Activated CD4-positive, alpha-beta T cell treated with anti-CD3 and anti-CD28 coated beads, Interleukin-2, amount 50 U/mL, for 1 hour (primary cell): ENCODE measurements around the gene UGT1A1.

Source experiments
- DNase-seq: peaks from one replicate; pipeline ENCODE4 v3.0.0-alpha.2; 2020

The UGT1A1 gene

DNA sequence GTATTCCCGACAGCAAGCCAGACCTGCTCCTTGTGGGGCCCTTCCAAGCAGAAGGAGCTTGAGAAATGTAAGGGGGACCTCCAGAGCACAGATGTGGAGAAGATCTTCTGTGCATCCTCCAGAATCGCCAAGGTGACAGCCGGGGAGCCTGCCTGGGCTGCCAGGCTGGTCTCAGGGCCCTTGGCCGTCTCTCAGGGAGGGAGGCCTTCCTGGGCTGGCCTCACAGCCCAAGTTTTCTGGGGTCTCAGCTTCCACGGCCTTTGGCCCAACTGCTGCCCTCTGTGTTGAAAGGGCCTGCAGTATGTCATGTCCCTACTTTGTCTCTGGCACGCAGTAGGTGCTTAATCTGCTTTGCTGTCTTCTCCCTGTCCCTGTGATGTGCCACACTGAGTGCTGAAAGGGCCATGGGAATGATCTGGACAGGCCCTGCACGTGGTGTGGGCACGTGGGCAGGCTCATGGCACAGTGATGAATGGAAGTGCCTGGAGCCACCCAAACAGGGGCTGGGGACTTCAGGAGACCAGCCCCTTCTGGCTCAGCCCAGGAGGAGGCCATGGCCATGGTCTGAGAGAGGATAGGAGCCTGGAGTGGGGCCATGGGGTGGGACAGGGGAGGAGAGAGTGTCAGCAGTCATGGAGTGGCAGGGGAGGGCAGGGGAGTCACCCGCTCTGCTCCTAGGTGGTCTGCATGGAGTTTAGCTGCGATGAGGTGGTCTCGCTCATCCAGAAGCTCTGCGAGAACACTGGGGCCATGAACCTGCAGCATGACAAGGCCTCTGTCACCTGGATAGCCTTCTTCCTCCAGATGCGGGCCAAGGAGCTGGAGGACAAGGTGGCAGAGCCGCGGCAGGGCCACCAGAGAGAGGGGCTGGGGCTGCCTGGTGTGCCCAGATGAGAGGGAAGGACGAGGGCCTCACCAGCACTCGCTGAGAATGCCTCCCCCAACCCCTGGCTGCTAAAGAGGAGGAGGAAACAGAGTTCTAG lies 58.9 kb downstream of the UGT1A1 start:
- DNase-seq: no peak

DNA sequence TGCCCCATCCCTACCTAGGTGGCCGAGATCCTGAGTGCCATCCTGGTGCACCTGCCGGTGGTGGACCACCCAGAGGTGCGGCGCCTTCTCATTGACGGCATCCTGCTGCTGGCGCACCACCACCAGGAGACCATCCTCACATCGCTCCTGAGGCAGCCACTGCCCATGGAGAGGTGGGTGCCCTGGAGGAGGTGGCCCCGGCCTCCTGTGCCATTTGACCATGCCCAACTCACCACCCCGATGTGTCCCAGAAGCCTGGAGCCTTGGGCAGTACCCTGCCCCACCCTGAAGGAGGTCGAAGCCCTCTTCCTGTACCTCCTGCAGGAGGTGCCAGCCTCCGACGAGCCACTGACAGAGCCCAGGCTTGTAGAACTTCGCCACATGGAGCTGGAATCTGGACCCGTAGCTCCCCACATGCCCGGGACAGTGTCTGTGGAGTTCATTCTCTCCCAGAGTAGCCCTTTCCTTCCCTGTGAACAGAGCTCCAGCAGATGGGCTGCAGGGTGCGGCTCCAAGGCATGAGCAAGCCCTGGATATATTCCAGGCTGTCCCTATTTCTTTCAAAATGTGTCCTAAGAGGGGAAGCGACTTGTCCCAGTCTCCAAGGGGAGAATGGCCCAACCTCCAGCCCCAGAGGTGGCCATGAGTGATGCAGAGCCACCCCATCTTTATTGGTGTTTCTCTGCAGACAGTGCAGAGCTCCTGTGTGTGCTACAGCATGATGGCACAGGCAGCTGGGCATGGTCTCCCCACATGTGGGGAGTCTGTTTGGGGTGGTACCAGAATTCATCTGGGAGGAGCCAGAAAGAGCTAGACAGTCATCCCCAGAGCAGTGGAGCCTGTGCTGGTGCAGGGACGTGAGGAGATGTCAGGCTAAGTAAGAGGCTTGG lies 60.1 kb downstream of the UGT1A1 start:
- DNase-seq: no peak

DNA sequence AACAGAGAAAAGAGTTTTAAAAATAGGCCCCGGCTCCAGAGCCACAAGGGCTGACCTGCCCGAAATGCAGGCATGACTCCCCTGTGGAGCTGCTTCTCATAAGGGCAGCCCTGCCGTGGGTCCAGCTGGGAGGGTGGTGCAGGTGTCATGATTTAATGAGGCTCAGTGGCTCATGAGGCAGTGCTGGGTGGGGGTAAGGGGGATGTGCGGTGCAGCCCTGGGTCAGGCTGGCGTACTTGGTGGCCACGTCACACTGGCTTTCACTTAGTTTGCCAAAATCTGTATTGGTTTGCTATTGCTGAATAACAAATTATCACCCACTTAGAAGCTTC lies 60.7 kb downstream of the UGT1A1 start:
- no peak for DNase-seq

DNA sequence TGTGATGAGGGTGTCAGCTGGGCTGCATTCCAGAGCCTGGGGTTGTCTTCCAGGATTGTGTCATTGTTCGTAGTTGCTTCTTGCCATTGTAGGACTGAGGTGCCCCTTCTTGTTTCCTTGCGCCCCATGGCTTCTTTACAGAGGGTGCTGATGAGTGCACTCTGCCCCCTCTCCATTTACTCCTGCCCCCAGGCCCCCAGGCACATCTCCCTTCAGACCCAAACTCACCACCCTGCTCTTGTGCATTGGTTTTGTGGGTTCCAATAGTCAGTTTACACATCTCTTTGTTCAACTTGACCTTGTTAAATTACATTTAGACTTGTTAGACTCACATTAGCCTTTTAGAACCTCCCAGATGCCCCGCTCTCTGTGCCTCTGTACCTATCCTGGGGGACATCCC lies 61.1 kb downstream of the UGT1A1 start:
- no peak for DNase-seq

DNA sequence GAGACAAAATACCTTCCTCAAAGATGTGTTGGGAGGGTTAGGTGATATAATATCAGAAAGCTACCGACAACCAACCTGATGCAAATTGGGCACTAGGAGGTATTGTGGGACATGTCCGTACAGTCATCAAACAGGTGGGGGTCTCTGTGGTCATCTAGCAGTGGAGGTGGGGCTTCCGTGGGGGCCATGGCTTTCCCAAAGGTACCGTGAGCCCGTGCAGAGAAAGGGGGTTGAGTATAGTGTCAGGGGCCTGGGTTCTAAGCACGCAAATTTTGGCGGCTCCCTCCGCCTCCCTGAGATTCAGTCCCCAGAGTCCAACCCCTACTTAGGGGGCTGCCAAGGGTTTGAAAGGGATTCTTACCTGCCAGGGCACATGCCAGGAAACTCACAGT lies 61.6 kb downstream of the UGT1A1 start:
- no peak for DNase-seq

DNA sequence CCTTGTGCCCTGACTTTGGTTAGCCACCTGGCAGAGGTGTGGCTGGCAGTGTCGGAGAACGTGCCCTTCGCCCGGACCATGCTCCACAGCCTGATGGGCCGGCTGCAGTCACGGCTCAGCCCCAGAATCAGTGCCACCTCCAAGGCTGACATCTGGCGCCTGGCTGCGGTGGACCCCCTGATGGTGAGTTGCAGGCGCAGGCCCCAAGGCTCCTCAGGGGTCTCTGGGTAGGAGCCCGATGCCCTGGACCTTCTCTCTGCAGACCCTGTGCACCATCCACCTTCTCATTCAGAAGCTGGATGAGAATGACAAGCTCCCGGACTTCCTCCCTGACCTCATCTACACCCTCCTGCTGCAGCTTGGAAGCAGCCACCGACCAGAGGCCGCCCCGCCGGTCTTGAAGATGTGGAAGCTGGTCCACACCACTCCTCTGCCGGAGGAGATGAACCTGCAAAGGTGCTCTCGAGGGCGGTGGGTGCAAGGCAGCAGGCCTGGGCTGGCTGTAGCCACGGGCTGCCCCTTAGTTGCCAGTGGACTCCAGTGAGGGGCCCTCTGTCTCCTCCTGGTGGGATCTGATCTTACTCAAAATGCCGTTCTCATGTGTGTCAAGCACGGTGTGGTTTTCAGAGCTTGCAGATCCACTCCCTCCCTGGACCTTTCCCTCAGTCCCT lies 62.2 kb downstream of the UGT1A1 start:
- DNase-seq: no peak
